Left ventricle myocardium inferior (tissue), 1 donor: ENCODE results near the gene CCDC157. TPM values are rescaled to one million over a fixed set of nuclear protein-coding genes. Genes with fewer than 3 reads are reported as not detected.
A peak's percentile ranks its signal among the peaks of the same experiment; 100 is the strongest.

Source experiments
- DNase-seq: peaks from one replicate; pipeline ENCODE4 v3.0.0-alpha.2; 2020
- H3K27ac ChIP-seq: fragments of 200-600 bp; replicated peaks from 2 replicates; pipeline ENCODE4 v1.8.0; 2021
- H3K27me3 ChIP-seq: fragments of 200-600 bp; 2 replicates; pipeline ENCODE4 v1.8.0; 2021; ENCODE audit warnings: low read depth
- H3K36me3 ChIP-seq: fragments of 200-600 bp; 2 replicates; pipeline ENCODE4 v1.8.0; 2021
- H3K4me1 ChIP-seq: fragments of 200-600 bp; 2 replicates; pipeline ENCODE4 v1.8.0; 2021
- H3K4me3 ChIP-seq: fragments of 200-600 bp; 2 replicates; pipeline ENCODE4 v1.8.0; 2021; ENCODE audit warnings: mild to moderate bottlenecking, moderate library complexity
- H3K9me3 ChIP-seq: fragments of 200-600 bp; replicated peaks from 2 replicates; pipeline ENCODE4 v1.8.0; 2021
- intact Hi-C: fragments of 100-400 bp; cut with micrococcal nuclease; formaldehyde crosslinking; loops from one replicate; pipeline ENCODE4 v1.11.0; 2022
- total RNA-seq: library from RNA; stranded (reverse); fragmentation: NEBNext Ultra II Directional; extraction: Animal tissue kit (Norgen Biotek cat#: 25700); gene quantifications from one replicate; pipeline ENCODE4 v1.2.1, GENCODE V29; 2021
- TF ChIP-seq, protein P1 (sequence below): fragments of 200-600 bp; IDR thresholded peaks from 2 replicates; pipeline ENCODE4 v1.8.0; 2021; ENCODE audit warnings: antibody characterized with exemption, mild to moderate bottlenecking, borderline replicate concordance
- donor health status: DM: no; HTN: yes; CAD: no; lungs with severe emphysema.

The CCDC157 gene
- total RNA-seq, 1 donor from 2014 or later, result 0.58 TPM

GRCh38 chr22:30414525-30415047, 57.8 kb downstream of the CCDC157 start:
- H3K27me3 ChIP-seq, result no peaks in the 10 kb centered on the region
- TF ChIP-seq, protein P1, sequence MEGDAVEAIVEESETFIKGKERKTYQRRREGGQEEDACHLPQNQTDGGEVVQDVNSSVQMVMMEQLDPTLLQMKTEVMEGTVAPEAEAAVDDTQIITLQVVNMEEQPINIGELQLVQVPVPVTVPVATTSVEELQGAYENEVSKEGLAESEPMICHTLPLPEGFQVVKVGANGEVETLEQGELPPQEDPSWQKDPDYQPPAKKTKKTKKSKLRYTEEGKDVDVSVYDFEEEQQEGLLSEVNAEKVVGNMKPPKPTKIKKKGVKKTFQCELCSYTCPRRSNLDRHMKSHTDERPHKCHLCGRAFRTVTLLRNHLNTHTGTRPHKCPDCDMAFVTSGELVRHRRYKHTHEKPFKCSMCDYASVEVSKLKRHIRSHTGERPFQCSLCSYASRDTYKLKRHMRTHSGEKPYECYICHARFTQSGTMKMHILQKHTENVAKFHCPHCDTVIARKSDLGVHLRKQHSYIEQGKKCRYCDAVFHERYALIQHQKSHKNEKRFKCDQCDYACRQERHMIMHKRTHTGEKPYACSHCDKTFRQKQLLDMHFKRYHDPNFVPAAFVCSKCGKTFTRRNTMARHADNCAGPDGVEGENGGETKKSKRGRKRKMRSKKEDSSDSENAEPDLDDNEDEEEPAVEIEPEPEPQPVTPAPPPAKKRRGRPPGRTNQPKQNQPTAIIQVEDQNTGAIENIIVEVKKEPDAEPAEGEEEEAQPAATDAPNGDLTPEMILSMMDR, result no peak
- H3K9me3 ChIP-seq, result no peaks in the 10 kb centered on the region
- peaks cover 53% of the 10 kb centered on the region for H3K36me3 ChIP-seq
- intact Hi-C loops, result no loop called here
- no peaks in the 10 kb centered on the region for H3K4me1 ChIP-seq
- no peak overlapping the region for H3K4me3 ChIP-seq
- no peak for DNase-seq
- no peak overlapping the region for H3K27ac ChIP-seq

DNA sequence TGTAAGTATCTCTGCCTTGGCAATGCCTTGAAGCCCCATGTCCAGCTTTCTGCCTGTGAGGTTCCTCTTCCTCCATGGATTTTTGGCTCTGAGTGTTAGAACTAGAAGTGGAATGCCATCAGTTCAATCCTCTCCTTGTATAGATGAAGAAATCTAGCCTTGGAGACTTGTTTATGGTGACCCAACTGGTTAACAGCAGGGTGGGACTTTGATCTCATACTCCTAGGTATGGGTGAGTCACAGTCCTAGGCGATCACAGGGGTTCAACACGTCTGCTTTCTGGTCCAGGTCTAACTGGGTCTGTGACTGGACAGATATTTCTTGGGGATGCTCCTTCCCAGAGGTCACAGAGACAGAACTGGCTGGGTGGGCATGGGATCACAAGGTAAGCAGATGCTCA, 59.6 kb downstream of the CCDC157 start:
- no peak for DNase-seq
- Histone ChIP-seq H3K9me3 (no peaks in the 10 kb centered on the region), H3K27ac (no peak overlapping the region), H3K4me1 (peaks cover 1% of the 10 kb centered on the region), H3K4me3 (no peak overlapping the region), H3K27me3 (no peaks in the 10 kb centered on the region), H3K36me3 (peaks cover 54% of the 10 kb centered on the region)
- intact Hi-C loops, result no loop called here
- TF ChIP-seq, protein P1, result no peak

DNA sequence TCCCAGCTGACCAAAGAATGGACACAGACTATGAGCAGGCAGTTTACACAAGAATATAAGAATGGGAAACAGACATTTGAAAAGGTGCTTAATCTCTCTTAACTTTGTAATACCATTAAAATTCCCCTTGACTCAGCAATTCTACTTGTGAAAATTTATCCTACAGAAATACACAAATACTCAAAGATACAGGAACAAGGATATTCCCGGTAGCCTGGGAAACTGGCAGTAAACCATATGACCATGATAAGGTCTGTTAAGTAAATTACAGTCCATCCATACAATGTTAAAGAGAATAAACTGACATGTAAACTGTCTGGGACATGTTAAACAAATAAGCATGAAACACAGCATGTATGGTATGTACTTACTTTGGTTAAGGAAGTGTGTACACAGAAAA, 60.0 kb downstream of the CCDC157 start:
- peaks cover 54% of the 10 kb centered on the region for H3K36me3 ChIP-seq
- no peaks in the 10 kb centered on the region for H3K27me3 ChIP-seq
- no peak for DNase-seq
- H3K27ac ChIP-seq, result no peak overlapping the region
- no peak overlapping the region for H3K4me3 ChIP-seq
- peaks cover 6% of the 10 kb centered on the region for H3K4me1 ChIP-seq
- intact Hi-C loops, result no loop called here
- no peaks in the 10 kb centered on the region for H3K9me3 ChIP-seq
- TF ChIP-seq, protein P1, result no peak

- DNase-seq, result no peak
- TF ChIP-seq, protein P1, result no peak
- Histone ChIP-seq H3K36me3 (peaks cover 52% of the 10 kb centered on the region), H3K27ac (no peak overlapping the region), H3K4me1 (peaks cover 38% of the 10 kb centered on the region), H3K9me3 (no peaks in the 10 kb centered on the region), H3K4me3 (no peak overlapping the region), H3K27me3 (no peaks in the 10 kb centered on the region)
- intact Hi-C loops, result no loop called here
Measured at GRCh38 chr22:30420347-30421125, 63.7 kb downstream of the CCDC157 start.

DNA sequence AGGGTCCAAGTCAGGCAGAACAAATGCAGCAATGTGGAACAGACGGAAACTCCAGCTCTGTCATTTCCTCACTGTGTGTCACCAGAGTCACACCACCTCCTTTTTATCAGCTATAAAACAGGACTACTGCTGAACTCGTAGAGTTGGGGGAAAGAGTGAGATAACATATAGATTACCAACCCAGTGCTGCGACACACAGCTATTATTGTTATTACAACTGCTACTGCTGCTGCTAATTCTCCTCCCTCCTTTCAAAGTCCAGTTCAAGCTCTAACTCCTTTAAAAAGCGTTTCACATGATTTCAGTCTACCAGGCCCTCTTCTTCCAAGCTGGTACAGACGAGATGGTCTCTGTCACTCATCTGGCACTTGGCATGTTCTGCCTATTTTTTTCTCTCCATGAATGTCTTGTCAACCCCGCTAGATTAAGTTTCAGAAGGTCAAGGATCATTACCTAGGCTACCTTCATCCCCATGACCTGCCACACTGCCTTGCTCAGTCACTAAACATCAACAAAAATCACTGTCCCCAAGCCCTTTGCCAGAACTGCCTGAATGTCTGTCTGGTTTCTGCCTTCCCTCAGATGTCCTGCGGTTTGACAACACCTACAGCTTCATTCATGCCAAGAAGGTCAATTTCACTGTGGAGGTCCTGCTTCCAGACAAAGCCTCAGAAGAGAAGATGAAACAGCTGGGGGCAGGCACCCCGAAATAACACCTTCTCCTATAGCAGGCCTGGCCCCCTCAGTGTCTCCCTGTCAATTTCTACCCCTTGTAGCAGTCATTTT, 65.1 kb downstream of the CCDC157 start:
- intact Hi-C loops, result no loop called here
- Histone ChIP-seq H3K4me3 (peak overlapping the region; percentile 89), H3K27me3 (no peaks in the 10 kb centered on the region), H3K9me3 (no peaks in the 10 kb centered on the region), H3K27ac (peak overlapping the region; percentile 99), H3K36me3 (peaks cover 38% of the 10 kb centered on the region), H3K4me1 (peaks cover 50% of the 10 kb centered on the region)
- DNase-seq, result no peak
- TF ChIP-seq, protein P1, result no peak
